Small intestine (tissue), 7 donors: ENCODE data around the gene ZNF280D. TPM values are rescaled to one million over a fixed set of nuclear protein-coding genes. Genes with fewer than 3 reads are reported as not detected.

Experiments
- DNase-seq, 2 donors: peaks; one replicate each; pipeline versions ENCODE4 v3.0.0 to v3.0.0-alpha.2; 2013
- FAIRE-seq: peaks from 2 replicates; lab custom pipeline; 2012; peaks lifted over from hg19 to GRCh38; lab: Jason Lieb, UNC
- H3K27ac ChIP-seq, 3 donors: one replicate each; pipeline ENCODE4 v1.5.1; 2013; ENCODE audit warnings: low read length in 2 of 3, mild to moderate bottlenecking in 2 of 3, control low read depth in 1 of 3, inconsistent platforms in 1 of 3, low read depth in 1 of 3, moderate library complexity in 1 of 3
- H3K27me3 ChIP-seq, 3 donors: one replicate each; pipeline ENCODE4 v1.6.1; 2013; ENCODE audit warnings: low read length in 3 of 3, inconsistent platforms in 1 of 3; ENCODE audit not compliant: control insufficient read depth in 3 of 3, insufficient read depth in 3 of 3
- H3K36me3 ChIP-seq, 3 donors: one replicate each; pipeline ENCODE4 v1.6.1; 2013; ENCODE audit warnings: low read length in 3 of 3, inconsistent platforms in 1 of 3, low read depth in 1 of 3, mild to moderate bottlenecking in 1 of 3, moderate library complexity in 1 of 3; ENCODE audit not compliant: control insufficient read depth in 3 of 3, insufficient read depth in 2 of 3
- H3K4me1 ChIP-seq, 3 donors: one replicate each; pipeline ENCODE4 v1.6.1; 2013; ENCODE audit warnings: low read length in 2 of 3, inconsistent platforms in 1 of 3, low read depth in 1 of 3, mild to moderate bottlenecking in 1 of 3, moderate library complexity in 1 of 3; ENCODE audit not compliant: control insufficient read depth in 3 of 3, insufficient read depth in 2 of 3
- H3K4me3 ChIP-seq, 3 donors: one replicate each; pipeline ENCODE4 v1.5.1; 2013; ENCODE audit warnings: low read length in 3 of 3, control low read depth in 1 of 3, inconsistent platforms in 1 of 3, low read depth in 1 of 3, mild to moderate bottlenecking in 1 of 3, moderate library complexity in 1 of 3
- H3K9me3 ChIP-seq, 2 donors: one replicate each; pipeline ENCODE4 v1.6.1; 2013; ENCODE audit warnings: low read depth in 1 of 2, low read length in 1 of 2; ENCODE audit not compliant: control insufficient read depth in 2 of 2, insufficient read depth in 1 of 2
- WGBS, 3 donors: extraction: QIAGEN DNeasy Blood & Tissue Kit; methylation state at CpG; one replicate each; pipeline ENCODE4 v1.1.7; 2013; 5-methylcytosine and 5-hydroxymethylcytosine counted together
- polyA plus RNA-seq, 4 donors: library from polyadenylated mRNA; stranded (reverse) in 3 of 4; unstranded in 1 of 4; fragments of 200-250 nt in 3 of 4; fragments of 120-200 nt in 1 of 4; gene quantifications; one replicate each; pipeline versions ENCODE4 v1.2.1 to v1.2.3, GENCODE V29; 2013
- donor health status: healthy with polysubstance abuse.
- donor health status: control.
- donor health status: control.
- donor health status: Bipolar disorder and iron deficiency.
- donor health status: healthy.

ZNF280D gene
- polyA plus RNA-seq, 4 donors = 6.8 to 44.4 (median 11.0) TPM

DNA sequence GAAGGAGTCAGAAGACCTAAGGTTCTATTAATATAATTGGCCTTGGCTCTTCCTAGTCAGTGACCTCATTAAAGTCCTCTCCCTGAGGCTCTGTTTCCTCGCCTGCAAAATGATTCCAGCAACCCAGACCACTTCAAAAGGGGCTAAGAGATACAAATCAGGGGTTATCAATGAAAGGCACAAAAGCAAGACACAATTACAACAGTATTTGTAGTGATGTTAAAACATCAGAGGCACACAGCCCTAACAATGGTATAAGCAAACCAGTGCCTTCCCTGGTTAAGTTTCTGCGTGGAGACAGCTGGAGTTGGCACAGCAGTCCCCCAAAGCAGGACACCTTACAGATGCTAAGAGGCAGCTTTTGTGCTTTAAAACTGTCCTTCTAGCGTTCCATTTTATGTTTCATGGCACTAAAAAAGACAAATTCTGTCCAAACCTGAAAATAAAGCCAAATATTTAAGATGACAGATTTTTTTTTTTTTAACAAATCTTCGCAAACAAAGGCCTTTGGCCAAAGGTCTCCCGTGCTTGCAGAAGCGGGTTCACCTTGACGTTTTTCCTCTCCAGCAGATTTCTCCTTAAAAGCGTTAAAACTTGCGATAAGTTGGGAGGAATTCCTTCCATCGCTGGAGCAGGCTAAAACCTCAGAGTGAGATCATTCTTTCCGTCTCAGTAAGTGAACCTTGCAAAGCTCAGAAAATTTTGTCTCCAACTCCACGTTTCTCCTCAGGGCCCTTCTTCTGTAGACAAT is 999 bp downstream of the ZNF280D start:
- Histone ChIP-seq H3K27ac (peak overlapping the region; percentile 84 to 96 (median 95)), H3K4me1 (peaks cover 0 to 17% (median 8%) of the 10 kb centered on the region in 3 donors), H3K4me3 (peak overlapping the region; percentile 64 to 98 (median 68)), H3K36me3 (peaks cover 0 to 3% (median 1%) of the 10 kb centered on the region in 3 donors), H3K27me3 (no peaks in the 10 kb centered on the region), H3K9me3 (peaks cover 0 to 8% of the 10 kb centered on the region in 2 donors)
- WGBS, 3 donors = 2 to 5% (median 4%) methylated on average over 12 of the region's 12 CpGs
- DNase-seq = peak; percentile 15 to 41
- no peak for FAIRE-seq

DNA sequence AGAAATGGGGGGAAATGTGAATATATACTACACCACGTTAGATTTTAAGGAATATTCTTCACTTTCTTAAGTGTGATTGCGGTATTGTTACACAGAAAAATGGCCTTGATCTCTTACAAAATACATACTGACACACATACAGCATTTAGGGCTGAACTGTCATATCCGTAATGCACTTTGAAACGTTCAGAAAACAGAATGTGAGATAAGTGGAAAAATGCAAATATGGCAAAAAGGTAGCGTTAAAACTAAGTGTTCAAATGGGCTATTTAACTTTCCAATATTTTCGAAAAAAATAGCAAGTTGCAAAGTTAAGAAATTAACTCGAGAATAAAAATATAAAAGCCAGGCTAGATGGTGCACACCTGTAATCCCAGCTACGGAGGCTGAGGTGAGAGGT is 1.8 kb downstream of the ZNF280D start:
- peak in 1 of 2 donors; percentile 24 for DNase-seq
- WGBS, 3 donors = 43 to 57% (median 47%) methylated on average over 8 of the region's 8 CpGs
- peak overlapping the region in 2 of 3 donors; percentile 68 to 98 for H3K4me3 ChIP-seq

DNA sequence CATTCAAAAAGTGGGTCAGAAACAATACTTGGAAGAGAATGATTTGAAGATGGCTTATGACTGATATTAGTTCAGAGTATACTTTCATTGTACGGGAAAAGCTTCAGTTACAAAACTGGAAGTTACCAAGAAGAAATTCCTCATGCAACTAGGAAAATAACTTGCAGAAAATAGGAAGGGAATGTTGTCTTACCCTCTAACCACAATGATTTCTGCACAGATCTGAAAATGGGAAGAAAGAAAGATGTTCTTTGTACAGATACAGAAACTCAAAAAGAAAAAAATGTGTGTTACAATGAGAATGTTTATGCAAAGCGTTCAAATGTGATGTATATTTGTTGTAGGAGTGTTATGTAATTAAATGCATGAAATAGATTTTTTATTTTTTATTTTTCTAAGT is 3.7 kb downstream of the ZNF280D start:
- Histone ChIP-seq H3K36me3 (peaks cover 0 to 6% (median 1%) of the 10 kb centered on the region in 3 donors), H3K27me3 (no peaks in the 10 kb centered on the region), H3K4me1 (peaks cover 0 to 17% (median 9%) of the 10 kb centered on the region in 3 donors), H3K9me3 (peaks cover 0 to 8% of the 10 kb centered on the region in 2 donors), H3K27ac (no peak overlapping the region), H3K4me3 (no peak overlapping the region)
- 67 to 86% (median 83%) methylated on average over 2 of the region's 2 CpGs for WGBS, 3 donors
- DNase-seq (no peak), FAIRE-seq (no peak)

More for the DNA sequence above, 1.8 kb downstream of the ZNF280D start:
- H3K27me3 ChIP-seq = no peaks in the 10 kb centered on the region
- H3K36me3 ChIP-seq = peaks cover 0 to 6% (median 1%) of the 10 kb centered on the region in 3 donors
- H3K4me1 ChIP-seq = peaks cover 0 to 17% (median 7%) of the 10 kb centered on the region in 3 donors
- peaks cover 0 to 8% of the 10 kb centered on the region in 2 donors for H3K9me3 ChIP-seq
- H3K27ac ChIP-seq = peak overlapping the region in 2 of 3 donors; percentile 84 to 95
- no peak for FAIRE-seq

DNA sequence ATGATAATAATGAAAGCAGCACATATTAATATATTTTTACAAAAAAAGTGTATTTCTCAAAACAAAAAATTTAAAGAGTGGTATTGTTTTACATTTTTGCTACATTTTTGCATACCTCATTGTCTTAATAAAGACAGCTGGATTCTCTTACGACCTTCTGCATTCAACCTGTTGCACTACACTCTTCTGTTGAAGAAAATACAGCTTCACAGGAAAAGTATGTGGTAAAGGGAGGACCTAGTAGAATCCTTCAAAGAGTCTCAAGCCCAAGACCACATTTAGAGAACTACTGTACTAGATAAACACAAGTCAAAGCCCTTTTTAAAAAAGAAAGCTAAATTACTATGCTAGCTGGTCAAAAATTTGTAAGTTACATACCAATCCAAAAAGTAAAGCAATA is 7.9 kb downstream of the ZNF280D start:
- FAIRE-seq (peak; percentile 47), DNase-seq (no peak)
- H3K4me1 ChIP-seq = peaks cover 0 to 5% (median 0%) of the 10 kb centered on the region in 3 donors
- H3K9me3 ChIP-seq = no peaks in the 10 kb centered on the region
- H3K27me3 ChIP-seq = no peaks in the 10 kb centered on the region
- H3K36me3 ChIP-seq = peaks cover 0 to 6% (median 1%) of the 10 kb centered on the region in 3 donors
- WGBS, 3 donors = 71 to 90% (median 71%) methylated on average over 1 of the region's 1 CpG
- H3K27ac ChIP-seq = no peak overlapping the region
- no peak overlapping the region for H3K4me3 ChIP-seq

DNA sequence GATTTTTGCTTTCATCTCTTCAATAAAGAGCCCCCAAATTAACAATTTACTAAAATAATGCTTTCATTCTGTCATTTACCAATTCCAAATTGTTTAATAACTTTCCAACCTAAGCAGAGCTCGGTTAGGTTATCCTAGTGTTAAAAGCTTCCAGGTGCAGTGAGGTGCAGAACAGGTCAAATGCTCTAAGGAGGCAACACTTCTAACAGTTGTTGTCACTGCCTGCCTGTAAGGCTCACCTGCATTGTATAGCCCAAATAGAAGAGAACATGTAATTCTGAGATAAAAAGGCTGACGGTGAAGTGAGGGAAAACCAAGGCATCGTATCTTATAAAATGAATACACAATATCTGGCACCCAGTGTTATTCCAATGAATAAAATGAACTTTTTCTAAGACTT is 9.1 kb downstream of the ZNF280D start:
- H3K4me1 ChIP-seq = peaks cover 0 to 5% (median 0%) of the 10 kb centered on the region in 3 donors
- WGBS, 3 donors = 68 to 83% (median 72%) methylated on average over 3 of the region's 3 CpGs
- no peak overlapping the region for H3K4me3 ChIP-seq
- peaks cover 0 to 6% (median 0%) of the 10 kb centered on the region in 3 donors for H3K36me3 ChIP-seq
- H3K9me3 ChIP-seq = no peaks in the 10 kb centered on the region
- DNase-seq = no peak
- no peak overlapping the region for H3K27ac ChIP-seq
- H3K27me3 ChIP-seq = no peaks in the 10 kb centered on the region
- no peak for FAIRE-seq

DNA sequence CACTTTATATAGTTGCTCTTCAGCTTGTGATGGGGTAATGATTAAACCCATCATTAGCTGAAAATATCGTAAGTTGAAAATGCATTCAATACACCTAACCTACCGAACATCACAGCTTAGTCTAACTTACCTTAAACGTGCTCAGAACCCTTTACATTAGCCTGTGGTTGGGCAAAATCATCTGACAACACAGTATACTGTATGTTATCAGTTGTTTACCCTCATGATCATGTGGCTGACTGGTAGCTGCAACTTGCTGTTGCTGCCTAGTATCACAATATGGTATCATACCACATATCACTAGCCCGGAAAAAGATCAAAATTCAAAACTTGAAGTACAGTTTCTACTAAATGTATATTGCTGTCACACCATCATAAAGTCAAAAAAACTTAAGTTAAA is 9.5 kb downstream of the ZNF280D start:
- Histone ChIP-seq H3K36me3 (peaks cover 0 to 6% (median 0%) of the 10 kb centered on the region in 3 donors), H3K4me3 (no peak overlapping the region), H3K27ac (no peak overlapping the region), H3K9me3 (no peaks in the 10 kb centered on the region), H3K4me1 (peaks cover 0 to 5% (median 0%) of the 10 kb centered on the region in 3 donors), H3K27me3 (no peaks in the 10 kb centered on the region)
- WGBS, 3 donors = 73 to 84% (median 82%) methylated on average over 4 of the region's 4 CpGs
- no peak for FAIRE-seq
- no peak for DNase-seq

DNA sequence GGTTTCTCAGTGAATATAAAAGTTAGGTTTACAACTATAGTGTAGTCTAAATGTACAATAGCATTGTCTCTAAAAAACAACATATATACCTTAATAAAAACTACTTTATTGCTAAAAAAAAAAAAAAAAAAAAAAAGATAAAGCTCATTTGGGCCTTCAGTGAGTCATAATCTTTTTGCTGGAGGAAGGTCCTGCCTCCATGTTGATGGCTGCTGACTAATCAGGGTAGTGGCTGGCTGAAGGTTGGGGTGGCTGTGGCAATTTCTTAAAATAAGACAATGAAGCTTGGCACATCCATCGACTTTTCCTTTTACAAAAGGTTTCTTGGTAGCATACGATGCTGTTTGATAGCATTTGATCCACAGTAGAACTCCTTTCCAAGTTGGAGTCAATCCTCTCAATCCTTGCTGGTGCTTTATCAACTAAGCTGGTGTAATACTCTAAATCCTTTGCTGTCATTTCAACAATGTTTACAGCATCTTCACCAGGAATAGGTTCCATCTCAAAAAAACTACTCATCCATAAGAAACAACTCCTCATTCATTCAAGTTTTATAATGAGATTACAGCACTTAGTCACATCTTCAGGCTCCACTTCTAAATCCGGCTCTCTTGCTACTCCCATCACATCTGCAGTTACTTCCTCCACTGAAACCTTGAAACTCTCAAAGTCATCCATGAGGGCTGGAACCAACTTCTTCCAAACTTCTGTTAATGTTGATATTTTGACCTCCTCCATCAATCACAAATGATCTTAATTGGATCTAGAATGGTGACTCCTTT is 13.3 kb downstream of the ZNF280D start:
- Histone ChIP-seq H3K36me3 (no peaks in the 10 kb centered on the region), H3K9me3 (no peaks in the 10 kb centered on the region), H3K27me3 (no peaks in the 10 kb centered on the region), H3K4me3 (no peak overlapping the region), H3K27ac (no peak overlapping the region), H3K4me1 (peaks cover 0 to 5% (median 0%) of the 10 kb centered on the region in 3 donors)
- no peak for DNase-seq
- 92 to 93% (median 92%) methylated on average over 3 of the region's 3 CpGs for WGBS, 3 donors
- FAIRE-seq = no peak

DNA sequence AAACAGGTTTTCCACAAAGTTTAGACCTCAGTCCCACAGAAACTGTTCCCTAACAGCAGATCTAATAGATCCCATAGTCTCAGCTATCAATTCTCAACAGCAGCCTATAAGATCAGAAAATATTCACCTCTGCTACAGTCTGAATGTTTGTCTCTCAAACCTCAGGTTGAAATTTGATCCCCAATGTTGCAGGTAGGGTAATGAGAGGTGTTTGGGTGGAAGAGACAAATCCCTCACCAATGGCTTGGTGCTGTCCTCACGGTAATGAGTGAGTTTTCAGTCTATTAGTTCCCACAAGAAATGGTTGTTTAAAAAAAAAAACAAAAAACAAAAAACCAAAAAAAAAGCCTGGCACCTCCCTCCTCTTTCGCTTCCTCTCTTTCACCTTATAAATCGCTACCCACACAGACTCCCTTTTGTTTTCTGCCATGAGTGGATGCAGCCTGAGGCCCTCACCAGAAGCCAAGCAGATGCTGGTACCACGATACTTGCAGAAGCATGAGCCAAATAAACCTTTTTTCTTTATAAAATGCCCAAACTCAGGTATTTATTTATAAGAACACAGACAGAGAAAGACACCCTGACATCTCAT is 14.2 kb downstream of the ZNF280D start:
- H3K27me3 ChIP-seq = no peaks in the 10 kb centered on the region
- 89 to 98% (median 90%) methylated on average over 4 of the region's 4 CpGs for WGBS, 3 donors
- H3K27ac ChIP-seq = no peak overlapping the region
- no peaks in the 10 kb centered on the region for H3K9me3 ChIP-seq
- DNase-seq (no peak), FAIRE-seq (no peak)
- H3K4me3 ChIP-seq = no peak overlapping the region
- H3K36me3 ChIP-seq = no peaks in the 10 kb centered on the region
- no peaks in the 10 kb centered on the region for H3K4me1 ChIP-seq
